Choroid plexus epithelial cell (primary cell): ENCODE data around the gene CTNS.
A peak's percentile ranks its signal among the peaks of the same experiment; 100 is the strongest.

Experiments used
- DNase-seq: peaks from one replicate; pipeline ENCODE4 v3.0.0-alpha.2; 2010; ENCODE audit warnings: low read depth
- H3K4me3 ChIP-seq: 2 replicates; pipeline ENCODE4 v1.5.1; 2011; ENCODE audit warnings: low read depth, mild to moderate bottlenecking, control low read depth, low read length, moderate library complexity
- CTCF ChIP-seq: conservative IDR thresholded peaks from 2 replicates; pipeline ENCODE4 v1.5.1; 2011; ENCODE audit warnings: low read depth, mild to moderate bottlenecking, control low read depth, inconsistent platforms, low read length, moderate library complexity

Gene CTNS

GRCh38 chr17:3603119-3603869 is 33.3 kb upstream of the CTNS start:
- no peak overlapping the region for H3K4me3 ChIP-seq
- TF ChIP-seq CTCF = no peak
- peak; percentile 74 for DNase-seq

GRCh38 chr17:3603870-3604259 is 32.7 kb upstream of the CTNS start:
- no peak for TF ChIP-seq CTCF
- H3K4me3 ChIP-seq = no peak overlapping the region
- DNase-seq = no peak

GRCh38 chr17:3609689-3610088 is 26.9 kb upstream of the CTNS start:
- H3K4me3 ChIP-seq = no peak overlapping the region
- TF ChIP-seq CTCF = no peak
- no peak for DNase-seq

GRCh38 chr17:3610523-3610922 is 26.0 kb upstream of the CTNS start:
- H3K4me3 ChIP-seq = no peak overlapping the region
- TF ChIP-seq CTCF = no peak
- no peak for DNase-seq

- no peak for TF ChIP-seq CTCF
- no peak for DNase-seq
- H3K4me3 ChIP-seq = no peak overlapping the region
Observed at GRCh38 chr17:3613124-3613523, 23.4 kb upstream of the CTNS start.

- H3K4me3 ChIP-seq = no peak overlapping the region
- DNase-seq = no peak
- no peak for TF ChIP-seq CTCF
Observed at GRCh38 chr17:3615160-3615870, 21.2 kb upstream of the CTNS start.
